ENCODE measurements around the gene RAMACL.

The RAMACL gene

GRCh38 chr6:166578536-166579236 lies 7.8 kb downstream of the RAMACL start:
- H3K4me3 ChIP-seq (replicated peaks in 1 of 2; ENCODE audit: low read depth in 2 of 2, low read length in 2 of 2), result no peak overlapping the region
- no peak for TF ChIP-seq CTCF (IDR thresholded peaks at IDR 0.05; ENCODE audit: low read depth, low read length)
- DNase-seq (ENCODE audit: low read depth in 2 of 2), result no peak

GRCh38 chr6:166575205-166575604 lies 11.3 kb downstream of the RAMACL start:
- H3K4me3 ChIP-seq (replicated peaks in 1 of 2; ENCODE audit: low read depth in 2 of 2, low read length in 2 of 2), result no peak overlapping the region
- no peak for TF ChIP-seq CTCF (IDR thresholded peaks at IDR 0.05; ENCODE audit: low read depth, low read length)
- peak; percentile 55 to 58 for DNase-seq (ENCODE audit: low read depth in 2 of 2)

GRCh38 chr6:166573511-166574216 lies 12.8 kb downstream of the RAMACL start:
- H3K4me3 ChIP-seq (replicated peaks in 1 of 2; ENCODE audit: low read depth in 2 of 2, low read length in 2 of 2), result no peak overlapping the region
- no peak for DNase-seq (ENCODE audit: low read depth in 2 of 2)
- TF ChIP-seq CTCF (IDR thresholded peaks at IDR 0.05; ENCODE audit: low read depth, low read length), result no peak

GRCh38 chr6:166572370-166573261 lies 13.9 kb downstream of the RAMACL start:
- no peak for TF ChIP-seq CTCF (IDR thresholded peaks at IDR 0.05; ENCODE audit: low read depth, low read length)
- peak; percentile 60 to 88 for DNase-seq (ENCODE audit: low read depth in 2 of 2)
- H3K4me3 ChIP-seq (replicated peaks in 1 of 2; ENCODE audit: low read depth in 2 of 2, low read length in 2 of 2), result no peak overlapping the region

GRCh38 chr6:166570929-166571713 lies 15.4 kb downstream of the RAMACL start:
- no peak for DNase-seq (ENCODE audit: low read depth in 2 of 2)
- no peak for TF ChIP-seq CTCF (IDR thresholded peaks at IDR 0.05; ENCODE audit: low read depth, low read length)
- H3K4me3 ChIP-seq (replicated peaks in 1 of 2; ENCODE audit: low read depth in 2 of 2, low read length in 2 of 2), result no peak overlapping the region

- no peak overlapping the region for H3K4me3 ChIP-seq (replicated peaks in 1 of 2; ENCODE audit: low read depth in 2 of 2, low read length in 2 of 2)
- DNase-seq (ENCODE audit: low read depth in 2 of 2), result no peak
- TF ChIP-seq CTCF (IDR thresholded peaks at IDR 0.05; ENCODE audit: low read depth, low read length), result no peak
Observed at GRCh38 chr6:166569206-166569605, 17.3 kb downstream of the RAMACL start.
